Stomach smooth muscle (tissue), 2 donors: ENCODE results near the gene AGPAT3.
"Not testable (repeated sequence)": the region's sequence is repeated elsewhere in the genome, so short reads cannot be mapped to it uniquely, and the experiment has no call there.

Experiments used
- H3K27ac ChIP-seq: one replicate; pipeline ENCODE4 v1.7.0; 2013; ENCODE audit warnings: mild to moderate bottlenecking, low read length, inconsistent platforms
- H3K27me3 ChIP-seq, 2 donors: one replicate each; pipeline ENCODE4 v1.7.0; 2013; ENCODE audit warnings: low read length in 2 of 2; ENCODE audit not compliant: insufficient read depth in 2 of 2, control insufficient read depth in 1 of 2
- H3K36me3 ChIP-seq, 2 donors: one replicate each; pipeline ENCODE4 v1.7.0; 2013; ENCODE audit warnings: low read length in 2 of 2; ENCODE audit not compliant: control insufficient read depth in 2 of 2, insufficient read depth in 2 of 2
- H3K4me1 ChIP-seq: one replicate; pipeline ENCODE4 v1.7.0; 2013; ENCODE audit warnings: low read length; ENCODE audit not compliant: control insufficient read depth, insufficient read depth
- H3K4me3 ChIP-seq, 2 donors: one replicate each; pipeline ENCODE4 v1.7.0; 2013; ENCODE audit warnings: low read length in 2 of 2
- H3K9ac ChIP-seq, 2 donors: one replicate each; pipeline ENCODE4 v1.7.0; 2013; ENCODE audit warnings: low read length in 2 of 2, mild to moderate bottlenecking in 1 of 2
- H3K9me3 ChIP-seq, 2 donors: one replicate each; pipeline ENCODE4 v1.7.0; 2013; ENCODE audit warnings: low read length in 2 of 2; ENCODE audit not compliant: control insufficient read depth in 2 of 2
- donor health status: healthy.
- donor health status: Pancreatic carcinoma.

Gene AGPAT3

DNA sequence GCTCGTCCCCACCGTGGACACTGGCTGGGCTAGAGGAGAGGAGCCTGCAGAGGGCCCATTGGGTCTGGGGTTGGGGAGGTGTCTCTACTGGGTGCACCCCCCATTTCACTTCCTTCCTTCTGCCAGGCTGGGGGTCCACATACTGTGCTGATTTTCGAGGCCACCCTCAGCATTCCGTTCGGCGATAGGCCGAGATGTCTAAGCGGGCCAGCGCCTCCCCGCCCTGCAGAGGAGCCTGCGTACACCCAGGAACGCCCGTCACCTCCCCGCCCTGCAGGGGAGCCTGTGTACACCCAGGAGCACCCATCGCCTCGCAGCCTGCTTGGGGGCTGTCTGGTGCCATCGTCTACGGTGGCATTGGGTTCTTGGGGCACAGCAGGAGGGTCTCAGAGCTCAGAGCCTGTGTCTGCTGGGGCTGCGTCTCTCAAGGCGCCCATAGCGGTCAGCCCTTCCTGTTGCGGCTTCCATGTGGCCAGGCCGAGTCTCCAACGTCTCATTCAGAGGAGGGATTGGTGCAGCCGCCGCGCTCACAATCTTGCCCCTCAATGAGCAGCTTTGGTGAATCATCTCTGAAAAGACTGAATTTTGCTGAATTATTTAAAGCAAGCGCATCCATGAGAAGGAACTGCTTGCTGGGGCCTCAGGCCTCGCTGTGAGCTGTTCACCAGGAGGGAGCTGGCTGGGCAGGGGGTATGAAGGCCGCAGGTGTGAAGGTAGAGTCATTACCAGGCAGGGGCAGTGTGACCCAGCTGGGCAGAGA lies 30.7 kb upstream of the AGPAT3 start:
- Histone ChIP-seq H3K9ac (no peak overlapping the region), H3K36me3 (no peaks in the 10 kb centered on the region), H3K27me3 (peaks cover 9 to 16% of the 10 kb centered on the region in 2 donors), H3K27ac (no peak overlapping the region), H3K4me1 (peaks cover 4% of the 10 kb centered on the region), H3K4me3 (no peak overlapping the region), H3K9me3 (peaks cover 0 to 4% of the 10 kb centered on the region in 2 donors)

DNA sequence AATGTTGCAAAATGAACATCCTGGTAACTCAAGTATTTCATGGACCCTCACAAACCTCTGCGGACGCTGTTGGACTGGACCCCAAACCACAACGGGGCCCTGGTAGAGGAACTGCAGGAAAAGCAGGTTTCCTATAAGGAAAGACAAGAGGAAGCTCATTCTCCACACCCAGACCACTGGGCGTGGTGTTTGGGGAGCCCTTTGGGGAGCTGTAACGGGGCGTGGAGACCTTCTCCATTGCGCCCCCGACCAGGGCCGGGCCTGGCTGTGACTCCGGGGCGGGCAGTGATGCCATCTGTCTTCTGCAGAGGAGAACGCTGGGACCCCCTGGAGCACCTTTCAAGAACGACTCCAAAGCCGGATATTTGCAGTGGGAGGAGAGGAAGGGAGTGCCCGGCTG lies 30.0 kb upstream of the AGPAT3 start:
- Histone ChIP-seq H3K4me1 (peaks cover 4% of the 10 kb centered on the region), H3K4me3 (no peak overlapping the region), H3K9me3 (peaks cover 0 to 4% of the 10 kb centered on the region in 2 donors), H3K27ac (no peak overlapping the region), H3K36me3 (no peaks in the 10 kb centered on the region), H3K9ac (no peak overlapping the region), H3K27me3 (peaks cover 9 to 10% of the 10 kb centered on the region in 2 donors)

DNA sequence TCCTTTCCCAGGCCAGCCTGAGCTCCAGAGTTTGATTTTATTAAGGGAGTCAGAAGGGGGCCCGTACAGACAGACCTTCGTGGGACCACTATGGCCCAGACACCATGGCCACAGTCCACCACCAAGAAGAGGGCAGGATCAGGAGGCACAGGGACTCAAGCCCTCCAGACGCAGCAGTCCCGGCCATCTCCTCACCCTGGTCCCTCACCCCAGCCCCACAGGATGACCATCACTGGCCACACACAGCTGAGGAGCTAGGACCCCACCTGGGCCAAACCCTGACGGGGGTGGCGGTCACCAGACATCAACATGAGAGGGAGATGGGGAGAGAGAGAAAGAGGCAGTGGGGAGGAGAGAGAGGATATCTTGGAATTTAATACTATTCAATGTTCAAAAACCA lies 29.2 kb upstream of the AGPAT3 start:
- H3K36me3 ChIP-seq = no peaks in the 10 kb centered on the region
- peaks cover 6 to 7% of the 10 kb centered on the region in 2 donors for H3K27me3 ChIP-seq
- H3K9me3 ChIP-seq = peaks cover 0 to 4% of the 10 kb centered on the region in 2 donors
- H3K27ac ChIP-seq = no peak overlapping the region
- H3K9ac ChIP-seq = no peak overlapping the region
- H3K4me3 ChIP-seq = no peak overlapping the region
- H3K4me1 ChIP-seq = peaks cover 4% of the 10 kb centered on the region

DNA sequence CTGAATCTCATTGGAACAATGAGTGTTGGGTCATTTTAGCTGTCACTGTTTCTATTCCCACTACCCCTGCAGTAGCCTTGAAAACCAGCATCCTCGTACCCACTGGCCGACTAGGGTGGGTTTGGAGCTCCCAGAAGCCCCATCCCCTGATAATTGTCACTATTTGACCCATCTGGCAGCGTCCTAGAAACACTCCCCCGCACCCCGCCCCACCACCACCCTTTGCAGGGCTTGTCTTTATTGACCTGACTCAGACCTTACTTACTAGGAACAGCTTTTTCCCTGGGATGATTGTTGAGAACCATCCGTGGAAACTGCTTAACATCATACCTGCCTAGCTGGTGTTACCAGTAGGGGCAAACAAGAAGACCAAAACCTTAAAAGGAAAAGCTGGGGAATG lies 28.4 kb upstream of the AGPAT3 start:
- Histone ChIP-seq H3K27ac (no peak overlapping the region), H3K36me3 (no peaks in the 10 kb centered on the region), H3K4me3 (no peak overlapping the region), H3K9ac (no peak overlapping the region), H3K4me1 (peaks cover 4% of the 10 kb centered on the region), H3K27me3 (peaks cover 6 to 7% of the 10 kb centered on the region in 2 donors), H3K9me3 (peaks cover 0 to 4% of the 10 kb centered on the region in 2 donors)

DNA sequence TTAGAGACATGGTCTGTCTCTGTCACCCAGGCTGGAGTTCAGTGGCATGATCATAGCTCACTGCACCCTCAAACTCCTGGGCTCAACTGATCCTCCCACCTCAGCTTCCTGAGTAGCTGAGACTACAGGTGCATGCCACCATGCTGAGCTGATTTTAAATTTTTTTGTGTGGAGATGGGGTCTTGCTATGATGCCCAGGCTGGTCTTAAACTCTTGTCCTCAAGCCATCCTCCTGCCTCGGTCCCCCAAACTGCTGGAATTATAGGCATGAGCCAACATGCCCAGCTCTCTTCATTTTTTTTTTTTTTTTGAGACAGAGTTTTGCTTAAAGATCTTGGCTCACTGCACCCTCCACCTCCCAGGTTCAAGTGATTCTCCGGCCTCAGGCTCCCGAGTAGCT lies 24.8 kb upstream of the AGPAT3 start:
- peaks cover 0 to 6% of the 10 kb centered on the region in 2 donors for H3K27me3 ChIP-seq
- no peak overlapping the region for H3K27ac ChIP-seq
- H3K4me1 ChIP-seq = peaks cover 3% of the 10 kb centered on the region
- H3K9ac ChIP-seq = no peak overlapping the region
- H3K9me3 ChIP-seq = no peaks in the 10 kb centered on the region
- H3K4me3 ChIP-seq = no peak overlapping the region
- no peaks in the 10 kb centered on the region for H3K36me3 ChIP-seq

DNA sequence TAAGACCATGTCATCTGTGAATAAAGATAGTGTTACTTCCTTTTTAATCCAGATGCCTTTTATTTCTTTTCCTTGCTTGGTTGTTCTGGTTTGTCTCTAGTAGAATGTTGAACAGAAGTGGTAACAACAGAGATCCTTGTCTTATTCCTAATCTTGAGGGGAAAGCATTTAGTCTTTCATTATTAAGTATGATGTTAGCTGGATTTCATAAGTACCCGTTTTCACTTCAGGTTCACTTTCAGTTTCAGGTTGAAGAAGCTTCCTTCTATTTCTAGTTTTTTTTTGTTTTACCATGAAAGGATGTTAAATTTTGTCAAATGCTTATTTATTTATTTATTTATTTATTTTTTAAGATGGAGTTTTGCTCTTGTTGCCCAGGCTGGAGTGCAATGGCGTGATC lies 22.3 kb upstream of the AGPAT3 start:
- Histone ChIP-seq H3K9ac (no peak overlapping the region), H3K4me1 (no peaks in the 10 kb centered on the region)

DNA sequence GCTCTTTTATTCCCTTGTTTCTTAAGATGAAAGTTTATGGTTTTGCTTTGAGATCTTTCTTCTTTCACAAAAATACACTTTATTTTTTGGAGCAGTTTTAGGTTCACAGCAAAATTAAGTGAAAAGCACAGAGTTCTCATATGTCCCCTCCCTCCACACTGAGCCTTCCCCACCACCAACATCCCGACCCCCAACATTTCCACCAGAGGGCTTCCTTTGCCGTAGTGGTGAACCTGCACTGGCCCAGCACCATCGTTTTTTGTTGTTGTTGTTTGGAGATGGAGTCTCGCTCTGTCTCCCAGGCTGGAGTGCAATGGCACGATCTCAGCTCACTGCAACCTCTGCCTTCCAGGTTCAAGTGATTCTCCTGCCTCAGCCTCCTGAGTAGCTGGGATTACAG lies 20.1 kb upstream of the AGPAT3 start:
- not testable (repeated sequence) for H3K9ac ChIP-seq

More for the DNA sequence above, 22.3 kb upstream of the AGPAT3 start:
- Histone ChIP-seq H3K27me3 (no peaks in the 10 kb centered on the region), H3K36me3 (no peaks in the 10 kb centered on the region), H3K27ac (no peak overlapping the region), H3K4me3 (no peak overlapping the region), H3K9me3 (no peaks in the 10 kb centered on the region)

DNA sequence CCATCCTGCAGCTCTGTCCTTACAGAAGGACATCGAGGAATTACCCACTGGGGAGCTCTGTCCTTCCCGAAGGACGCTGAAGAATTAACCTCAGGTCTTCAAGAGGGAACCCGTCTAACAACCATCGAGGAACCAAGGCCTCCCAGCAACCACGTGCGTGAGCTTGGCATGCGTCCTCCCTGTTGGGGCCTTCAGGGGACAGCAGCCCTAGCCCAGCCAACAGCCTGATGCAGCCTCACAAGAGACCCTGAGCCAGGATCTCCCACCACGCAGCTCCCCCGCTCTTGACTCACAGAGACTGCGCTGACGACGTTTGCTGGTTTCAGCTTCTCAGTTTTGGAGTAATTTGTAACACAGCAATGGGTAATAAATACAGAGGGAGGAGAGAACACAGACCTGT lies 19.6 kb upstream of the AGPAT3 start:
- H3K4me1 ChIP-seq = no peaks in the 10 kb centered on the region

More for the DNA sequence above, 20.1 kb upstream of the AGPAT3 start:
- not testable (repeated sequence) for H3K27me3 ChIP-seq, H3K36me3 ChIP-seq, H3K4me3 ChIP-seq, H3K9me3 ChIP-seq, H3K4me1 ChIP-seq, H3K27ac ChIP-seq

DNA sequence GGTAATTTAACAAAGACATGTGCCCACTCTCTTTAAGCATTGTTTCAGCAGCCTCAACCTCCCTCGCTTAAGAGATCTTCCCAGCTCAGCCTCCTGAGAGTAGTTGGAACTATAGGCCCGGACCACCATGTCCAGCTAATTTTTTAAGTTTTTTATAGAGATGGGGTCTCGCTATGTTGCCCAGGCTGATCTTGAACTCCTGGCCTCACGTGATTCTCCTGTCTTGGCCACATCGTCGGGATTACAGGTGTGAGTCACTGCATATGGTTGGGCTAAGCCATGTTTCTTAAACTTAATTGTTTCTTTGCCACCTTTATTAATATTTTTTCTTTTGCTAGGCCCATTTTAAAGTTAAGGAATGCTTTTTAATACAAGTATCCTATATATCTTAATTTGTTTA lies 18.6 kb upstream of the AGPAT3 start:
- H3K4me3 ChIP-seq = no peak overlapping the region
- H3K4me1 ChIP-seq = no peaks in the 10 kb centered on the region
- H3K27ac ChIP-seq = no peak overlapping the region

More for the DNA sequence above, 19.6 kb upstream of the AGPAT3 start:
- H3K27ac ChIP-seq = no peak overlapping the region
- no peak overlapping the region for H3K9ac ChIP-seq
- no peak overlapping the region for H3K4me3 ChIP-seq
- no peaks in the 10 kb centered on the region for H3K27me3 ChIP-seq
- H3K9me3 ChIP-seq = no peaks in the 10 kb centered on the region
- H3K36me3 ChIP-seq = no peaks in the 10 kb centered on the region

DNA sequence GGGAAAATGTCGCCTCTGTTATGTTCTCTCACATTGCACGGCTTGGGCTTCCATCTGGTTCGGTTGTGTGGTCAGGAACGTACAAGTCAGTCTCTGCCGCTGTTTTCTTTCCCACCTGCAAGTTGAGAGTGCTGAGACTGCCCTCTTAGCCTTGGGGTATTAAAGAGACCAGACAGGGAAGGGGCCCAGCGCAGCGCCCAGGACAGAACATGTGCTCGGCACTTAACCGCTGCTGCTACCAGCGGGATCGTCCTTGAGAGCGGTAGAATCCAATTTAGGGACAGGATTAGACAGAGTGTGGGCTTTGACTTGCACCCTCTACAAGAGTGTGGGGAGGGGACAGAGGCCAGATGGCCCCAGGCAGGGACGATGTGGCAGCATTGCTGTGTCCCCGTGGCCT lies 17.7 kb upstream of the AGPAT3 start:
- H3K4me3 ChIP-seq = no peak overlapping the region

More for the DNA sequence above, 18.6 kb upstream of the AGPAT3 start:
- Histone ChIP-seq H3K36me3 (no peaks in the 10 kb centered on the region), H3K9ac (no peak overlapping the region), H3K9me3 (no peaks in the 10 kb centered on the region), H3K27me3 (no peaks in the 10 kb centered on the region)

DNA sequence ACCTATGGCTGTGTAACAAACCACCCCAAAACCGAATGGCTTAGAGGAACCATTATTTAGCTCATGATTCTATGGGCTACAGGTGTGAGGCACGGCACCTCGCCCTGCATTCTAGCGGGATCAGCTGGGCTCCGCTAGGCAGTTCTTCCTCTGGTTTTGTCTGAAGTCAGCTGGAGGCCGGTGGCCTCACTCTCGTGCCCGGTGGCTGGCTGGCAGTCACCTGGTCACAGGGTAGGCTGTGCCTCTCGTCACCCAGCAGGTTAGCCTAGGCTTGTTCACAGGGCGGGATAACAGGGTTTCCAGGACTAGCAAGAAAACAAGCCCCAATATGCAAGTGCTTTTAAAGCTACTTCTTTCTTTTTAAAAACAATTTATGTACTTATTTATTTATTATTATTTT lies 16.3 kb upstream of the AGPAT3 start:
- Histone ChIP-seq H3K9ac (no peak overlapping the region), H3K4me3 (no peak overlapping the region), H3K9me3 (no peaks in the 10 kb centered on the region), H3K27ac (no peak overlapping the region), H3K36me3 (no peaks in the 10 kb centered on the region), H3K4me1 (no peaks in the 10 kb centered on the region), H3K27me3 (peaks cover 0 to under 1% of the 10 kb centered on the region in 2 donors)

More for the DNA sequence above, 17.7 kb upstream of the AGPAT3 start:
- Histone ChIP-seq H3K4me1 (no peaks in the 10 kb centered on the region), H3K36me3 (no peaks in the 10 kb centered on the region), H3K27me3 (no peaks in the 10 kb centered on the region), H3K27ac (no peak overlapping the region), H3K9me3 (no peaks in the 10 kb centered on the region), H3K9ac (no peak overlapping the region)
